Panc1 (cell line): ENCODE measurements around the gene SGMS1.

ENCODE experiments used
- CTCF ChIP-seq: fragments of 450-650 bp; IDR thresholded peaks from 2 replicates; pipeline ENCODE4 v1.5.1; 2017; ENCODE audit warnings: mild to moderate bottlenecking
- POLR2AphosphoS5 ChIP-seq: IDR thresholded peaks from 2 replicates; pipeline ENCODE4 v1.6.1; 2012; ENCODE audit warnings: mild to moderate bottlenecking, low read depth, low read length, moderate library complexity
- REST ChIP-seq, 2 experiments: IDR thresholded peaks; 2 replicates each; pipeline ENCODE4 v1.6.1; 2011 to 2012; ENCODE audit warnings: low read depth in 2 of 2, control low read depth in 1 of 2, low read length in 1 of 2, mild to moderate bottlenecking in 1 of 2, moderate library complexity in 1 of 2; ENCODE audit not compliant: insufficient read depth in 1 of 2
- SIN3A ChIP-seq: IDR thresholded peaks from 2 replicates; pipeline ENCODE4 v1.6.1; 2012; ENCODE audit warnings: low read depth, mild to moderate bottlenecking, low read length, moderate library complexity, borderline replicate concordance; ENCODE audit not compliant: insufficient read depth
- TCF7L2 ChIP-seq: IDR thresholded peaks from 2 replicates; pipeline ENCODE4 v1.6.1; 2011; ENCODE audit warnings: mild to moderate bottlenecking, low read depth, low read length, inconsistent platforms

- TF ChIP-seq CTCF (no peak), POLR2AphosphoS5 (peak; percentile 78), REST (IDR thresholded peaks at IDR 0.05; ENCODE audit: insufficient read depth in 1 of 2, low read depth in 2 of 2, low read length in 1 of 2) (no peak; a peak in 1 of 4 replicates), TCF7L2 (no peak), SIN3A (0 out of 2 replicates have a peak, but pooled peaks have one; percentile 57)
Measured at GRCh38 chr10:50624413-50624865, 683 bp upstream of the SGMS1 start.
